HepG2 (cell line): Measurements from ENCODE around the gene MEMO1. TPM values are rescaled to one million over a fixed set of nuclear protein-coding genes. Genes with fewer than 3 reads are reported as not detected.

Source experiments
- ARNT ChIP-seq: fragments of 450-650 bp; IDR thresholded peaks from 2 replicates; pipeline ENCODE4 v1.6.1; 2017
- FLYWCH1 ChIP-seq: sonication (generic); formaldehyde crosslinking; IDR thresholded peaks from 2 replicates; pipeline ENCODE4 v1.8.1; 2023; ENCODE audit warnings: mild to moderate bottlenecking, missing genetic modification reagents
- PRDM15 ChIP-seq: sonication (generic); formaldehyde crosslinking; IDR thresholded peaks from 2 replicates; pipeline ENCODE4 v1.4.0; 2020; ENCODE audit warnings: missing genetic modification reagents
- PRPF4 ChIP-seq: fragments of 200-400 bp; formaldehyde crosslinking; IDR thresholded peaks from 2 replicates; pipeline ENCODE4 v1.6.1; 2016; ENCODE audit warnings: low read length, low read depth; ENCODE audit not compliant: poor library complexity, severe bottlenecking
- SKI ChIP-seq: fragments of 450-650 bp; IDR thresholded peaks from one replicate; pipeline ENCODE4 v1.6.1; 2018; ENCODE audit warnings: mild to moderate bottlenecking; ENCODE audit not compliant: partially characterized antibody
- SPEN ChIP-seq: sonication (generic); formaldehyde crosslinking; IDR thresholded peaks from 2 replicates; pipeline ENCODE4 v1.5.1; 2020; ENCODE audit warnings: low read depth, mild to moderate bottlenecking, missing genetic modification reagents
- TBL1XR1 ChIP-seq: fragments of 150-350 bp; IDR thresholded peaks from 2 replicates; pipeline ENCODE4 v1.6.1; 2014; ENCODE audit warnings: borderline replicate concordance, low read length; ENCODE audit not compliant: partially characterized antibody
- TRIM22 ChIP-seq: fragments of 450-650 bp; IDR thresholded peaks from 2 replicates; pipeline ENCODE4 v1.6.1; 2017
- ZNF136 ChIP-seq: sonication (generic); formaldehyde crosslinking; IDR thresholded peaks from 2 replicates; pipeline ENCODE4 v1.8.1; 2022; ENCODE audit warnings: low read depth, mild to moderate bottlenecking, moderate library complexity, missing genetic modification reagents
- ZNF329 ChIP-seq: sonication (generic); formaldehyde crosslinking; IDR thresholded peaks from 2 replicates; pipeline ENCODE4 v1.9.0; 2021; ENCODE audit warnings: low read depth, mild to moderate bottlenecking, missing genetic modification reagents
- ZNF335 ChIP-seq: sonication (generic); formaldehyde crosslinking; IDR thresholded peaks from 2 replicates; pipeline ENCODE4 v1.4.0; 2020; ENCODE audit warnings: missing genetic modification reagents
- ZNF337 ChIP-seq: sonication (generic); formaldehyde crosslinking; IDR thresholded peaks from 2 replicates; pipeline ENCODE4 v1.5.1; 2020; ENCODE audit warnings: missing genetic modification reagents, low read depth, mild to moderate bottlenecking, borderline replicate concordance
- ZNF563 ChIP-seq: sonication (generic); formaldehyde crosslinking; IDR thresholded peaks from 2 replicates; pipeline ENCODE4 v1.8.0; 2022; ENCODE audit warnings: mild to moderate bottlenecking, moderate library complexity, missing genetic modification reagents
- ZNF572 ChIP-seq: sonication (generic); formaldehyde crosslinking; IDR thresholded peaks from 2 replicates; pipeline ENCODE4 v1.5.1; 2020; ENCODE audit warnings: mild to moderate bottlenecking, missing genetic modification reagents
- ZNF720 ChIP-seq: sonication (generic); formaldehyde crosslinking; IDR thresholded peaks from 2 replicates; pipeline ENCODE4 v1.4.0; 2020; ENCODE audit warnings: missing genetic modification reagents
- ZNF784 ChIP-seq: sonication (generic); formaldehyde crosslinking; IDR thresholded peaks from 2 replicates; pipeline ENCODE4 v1.5.1; 2020; ENCODE audit warnings: missing genetic modification reagents, mild to moderate bottlenecking, borderline replicate concordance
- polyA plus RNA-seq, 8 experiments: library from polyadenylated mRNA; depleted of rRNA in 3 of 8; stranded (reverse) in 7 of 8; unstranded in 1 of 8; fragments of >200 nt; fragmentation: Illumina TruSeq in 4 of 8; extraction: Trizol in 4 of 8; gene quantifications; 2 replicates each; pipeline versions ENCODE4 v1.2.1 to v1.2.3, GENCODE V29; 2011 to 2016; ENCODE audit warnings: low read depth in 4 of 8, missing spikeins in 1 of 8, mixed read lengths in 1 of 8; ENCODE audit not compliant: insufficient read depth in 1 of 8
- total RNA-seq, 5 experiments: library from RNA; depleted of rRNA; stranded (reverse); fragments of >200 nt; fragmentation: Illumina TruSeq; extraction: Trizol; gene quantifications; 2 replicates each; pipeline ENCODE4 v1.2.3, GENCODE V29; 2016; ENCODE audit warnings: low read depth in 1 of 5
- TF ChIP-seq, protein P1 (sequence below), 2 experiments: fragments of 450-650 bp in 1 of 2; sonication (generic) in 1 of 2; formaldehyde crosslinking; IDR thresholded peaks; 2 replicates each; pipeline versions ENCODE4 v1.5.0 to v1.8.0; 2020 to 2022; ENCODE audit warnings: mild to moderate bottlenecking in 1 of 2, missing genetic modification reagents in 1 of 2
- TF ChIP-seq, protein P2 (sequence below): sonication (generic); formaldehyde crosslinking; IDR thresholded peaks from 2 replicates; pipeline ENCODE4 v1.5.0; 2020; ENCODE audit warnings: mild to moderate bottlenecking, missing genetic modification reagents
- TF ChIP-seq, protein P3 (sequence below): sonication (generic); formaldehyde crosslinking; IDR thresholded peaks from 2 replicates; pipeline ENCODE4 v1.4.0; 2020; ENCODE audit warnings: mild to moderate bottlenecking, missing genetic modification reagents

The MEMO1 gene
- total and polyA plus RNA-seq, 2 of the 13 experiments (the other 11 are each of a cell fraction or from before 2014, with no cell fraction given): 69.8 to 81.6 TPM

DNA sequence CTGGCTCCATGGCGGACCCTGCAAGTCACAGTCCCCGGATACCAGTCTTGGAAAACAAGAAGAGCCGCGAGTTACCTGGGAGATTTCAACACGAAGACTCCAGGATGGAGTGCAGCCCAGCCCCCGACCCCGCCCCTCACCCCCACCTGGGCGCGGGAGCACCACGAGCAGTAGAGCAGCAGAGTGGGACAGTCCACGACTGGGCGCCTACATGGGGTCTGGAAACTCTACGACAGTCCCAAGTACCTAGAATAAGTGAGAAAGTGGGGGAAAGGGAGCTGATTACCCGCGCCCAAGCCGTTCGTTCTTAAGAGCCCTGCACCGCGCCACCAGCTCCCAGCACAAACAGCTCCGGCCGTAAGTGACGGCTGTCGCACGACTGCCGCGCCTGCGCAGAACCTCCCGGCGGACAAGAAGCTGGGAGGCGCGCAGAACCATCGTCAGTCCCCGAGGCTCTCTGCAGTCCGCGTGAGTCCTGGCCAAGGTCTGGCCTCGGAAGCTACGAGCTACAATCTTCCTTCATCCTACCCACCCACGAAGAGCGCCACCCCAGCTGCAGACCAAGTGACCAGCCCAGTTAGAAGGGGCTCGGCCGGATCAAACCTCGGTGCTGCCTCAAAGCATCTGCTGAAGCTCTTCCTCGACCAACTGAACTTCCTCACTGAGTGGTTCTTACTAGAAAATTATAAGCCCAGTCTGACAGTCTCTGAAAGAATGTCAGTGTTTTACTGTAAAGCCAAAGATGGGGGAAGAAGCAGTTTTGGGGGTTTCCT lies 28.8 kb upstream of the MEMO1 start, which contains the start of gene DPY30 (continued):
- TF ChIP-seq PRDM15 (CRISPR knock-in tag) (peak; percentile 58; the same call in 1 of the 2 replicates), TRIM22 (no peak), ZNF337 (CRISPR knock-in tag) (peak; percentile 97; the same call in 1 of the 2 replicates), SKI (peak; percentile 12), FLYWCH1 (no peak; the same call in 1 of the 2 replicates), ZNF329 (CRISPR knock-in tag) (0 out of 2 replicates have a peak, but pooled peaks have one; percentile 74), ZNF136 (no peak; the same call in 1 of the 2 replicates), SPEN (CRISPR knock-in tag) (peak; percentile 85), ZNF784 (CRISPR knock-in tag) (peak; percentile 75; the same call in 1 of the 2 replicates), ZNF563 (CRISPR knock-in tag) (peak; percentile 93), TBL1XR1 (no peak), PRPF4 (no peak), ZNF720 (CRISPR knock-in tag) (no peak), ZNF572 (CRISPR knock-in tag) (no peak), ZNF335 (CRISPR knock-in tag) (peak; percentile 76; the same call in 1 of the 2 replicates), ARNT (no peak)
- TF ChIP-seq, protein P1, sequence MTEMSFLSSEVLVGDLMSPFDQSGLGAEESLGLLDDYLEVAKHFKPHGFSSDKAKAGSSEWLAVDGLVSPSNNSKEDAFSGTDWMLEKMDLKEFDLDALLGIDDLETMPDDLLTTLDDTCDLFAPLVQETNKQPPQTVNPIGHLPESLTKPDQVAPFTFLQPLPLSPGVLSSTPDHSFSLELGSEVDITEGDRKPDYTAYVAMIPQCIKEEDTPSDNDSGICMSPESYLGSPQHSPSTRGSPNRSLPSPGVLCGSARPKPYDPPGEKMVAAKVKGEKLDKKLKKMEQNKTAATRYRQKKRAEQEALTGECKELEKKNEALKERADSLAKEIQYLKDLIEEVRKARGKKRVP (CRISPR knock-in tag; IDR thresholded peaks at IDR 0.05): no peak
- TF ChIP-seq, protein P2, sequence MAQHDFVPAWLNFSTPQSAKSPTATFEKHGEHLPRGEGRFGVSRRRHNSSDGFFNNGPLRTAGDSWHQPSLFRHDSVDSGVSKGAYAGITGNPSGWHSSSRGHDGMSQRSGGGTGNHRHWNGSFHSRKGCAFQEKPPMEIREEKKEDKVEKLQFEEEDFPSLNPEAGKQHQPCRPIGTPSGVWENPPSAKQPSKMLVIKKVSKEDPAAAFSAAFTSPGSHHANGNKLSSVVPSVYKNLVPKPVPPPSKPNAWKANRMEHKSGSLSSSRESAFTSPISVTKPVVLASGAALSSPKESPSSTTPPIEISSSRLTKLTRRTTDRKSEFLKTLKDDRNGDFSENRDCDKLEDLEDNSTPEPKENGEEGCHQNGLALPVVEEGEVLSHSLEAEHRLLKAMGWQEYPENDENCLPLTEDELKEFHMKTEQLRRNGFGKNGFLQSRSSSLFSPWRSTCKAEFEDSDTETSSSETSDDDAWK (CRISPR knock-in tag): no peak
- TF ChIP-seq, protein P3, sequence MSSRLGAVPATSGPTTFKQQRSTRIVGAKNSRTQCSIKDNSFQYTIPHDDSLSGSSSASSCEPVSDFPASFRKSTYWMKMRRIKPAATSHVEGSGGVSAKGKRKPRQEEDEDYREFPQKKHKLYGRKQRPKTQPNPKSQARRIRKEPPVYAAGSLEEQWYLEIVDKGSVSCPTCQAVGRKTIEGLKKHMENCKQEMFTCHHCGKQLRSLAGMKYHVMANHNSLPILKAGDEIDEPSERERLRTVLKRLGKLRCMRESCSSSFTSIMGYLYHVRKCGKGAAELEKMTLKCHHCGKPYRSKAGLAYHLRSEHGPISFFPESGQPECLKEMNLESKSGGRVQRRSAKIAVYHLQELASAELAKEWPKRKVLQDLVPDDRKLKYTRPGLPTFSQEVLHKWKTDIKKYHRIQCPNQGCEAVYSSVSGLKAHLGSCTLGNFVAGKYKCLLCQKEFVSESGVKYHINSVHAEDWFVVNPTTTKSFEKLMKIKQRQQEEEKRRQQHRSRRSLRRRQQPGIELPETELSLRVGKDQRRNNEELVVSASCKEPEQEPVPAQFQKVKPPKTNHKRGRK (CRISPR knock-in tag): no peak
